GM12878 (cell line): ENCODE measurements around the gene ATL3.

Experiments
- BACH1 ChIP-seq: fragments of 450-650 bp; IDR thresholded peaks from 2 replicates; pipeline ENCODE4 v1.6.1; 2017; ENCODE audit warnings: mild to moderate bottlenecking, borderline replicate concordance
- CTCF ChIP-seq, 3 experiments: IDR thresholded peaks in 2 of 3; conservative IDR thresholded peaks in 1 of 3; 2 replicates each; pipeline ENCODE4 v1.5.1; 2011; ENCODE audit warnings: low read depth in 3 of 3, low read length in 3 of 3, mild to moderate bottlenecking in 3 of 3, control low read depth in 2 of 3, moderate library complexity in 2 of 3, inconsistent platforms in 1 of 3, mixed read lengths in 1 of 3; ENCODE audit not compliant: control insufficient read depth in 2 of 3, insufficient read depth in 1 of 3; ENCODE audit errors: extremely low read depth in 1 of 3
- GABPA ChIP-seq: IDR thresholded peaks from 2 replicates; pipeline ENCODE4 v1.6.1; 2014; ENCODE audit warnings: antibody characterized with exemption, low read depth, mild to moderate bottlenecking, inconsistent platforms
- POLR2A ChIP-seq: IDR thresholded peaks from 2 replicates; pipeline ENCODE4 v1.6.1; 2011; ENCODE audit warnings: low read depth, mild to moderate bottlenecking, low read length
- TAF1 ChIP-seq: IDR thresholded peaks from 2 replicates; pipeline ENCODE4 v1.6.1; 2011; ENCODE audit warnings: mild to moderate bottlenecking, low read depth, low read length, borderline replicate concordance
- ZBED1 ChIP-seq: IDR thresholded peaks from 2 replicates; pipeline ENCODE4 v1.6.1; 2016; ENCODE audit warnings: borderline replicate concordance
- TF ChIP-seq, protein P1 (sequence below): IDR thresholded peaks from 2 replicates; pipeline ENCODE4 v1.6.1; 2012; ENCODE audit warnings: low read depth, low read length, improper control_type of control experiment

- TF ChIP-seq BACH1 (no peak), TAF1 (no peak), POLR2A (no peak), CTCF (IDR thresholded peaks at IDR 0.05 in 2 of 3, conservative IDR thresholded peaks at IDR 0.05 in 1 of 3; ENCODE audit: control insufficient read depth in 2 of 3, extremely low read depth in 1 of 3, insufficient read depth in 1 of 3, low read depth in 3 of 3, low read length in 3 of 3) (no peak), ZBED1 (no peak), GABPA (no peak)
- TF ChIP-seq, protein P1, sequence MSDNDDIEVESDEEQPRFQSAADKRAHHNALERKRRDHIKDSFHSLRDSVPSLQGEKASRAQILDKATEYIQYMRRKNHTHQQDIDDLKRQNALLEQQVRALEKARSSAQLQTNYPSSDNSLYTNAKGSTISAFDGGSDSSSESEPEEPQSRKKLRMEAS = no peak
These were observed 10.2 kb downstream of the ATL3 start for GRCh38 chr11:63660972-63661371.
